ENCODE results near the gene PDE10A.
A peak's percentile ranks its signal among the peaks of the same experiment; 100 is the strongest.

The PDE10A gene

GRCh38 chr6:165692106-165692653 lies 29.1 kb upstream of the PDE10A start:
- DNase-seq (ENCODE audit: low read depth): peak; percentile 45
- no peak for TF ChIP-seq CTCF (IDR thresholded peaks at IDR 0.05; ENCODE audit: low read length, missing control alignments)
- H3K4me3 ChIP-seq (replicated peaks; ENCODE audit: low read depth, low read length): no peak overlapping the region

- no peak overlapping the region for H3K4me3 ChIP-seq (replicated peaks; ENCODE audit: low read depth, low read length)
- TF ChIP-seq CTCF (IDR thresholded peaks at IDR 0.05; ENCODE audit: low read length, missing control alignments): peak; percentile 34
- DNase-seq (ENCODE audit: low read depth): peak; percentile 50
Observed at GRCh38 chr6:165689699-165690098, 26.7 kb upstream of the PDE10A start.

- TF ChIP-seq CTCF (IDR thresholded peaks at IDR 0.05; ENCODE audit: low read length, missing control alignments): no peak
- no peak overlapping the region for H3K4me3 ChIP-seq (replicated peaks; ENCODE audit: low read depth, low read length)
- DNase-seq (ENCODE audit: low read depth): no peak
Observed at GRCh38 chr6:165686596-165687365, 23.7 kb upstream of the PDE10A start.

- DNase-seq (ENCODE audit: low read depth): no peak
- no peak overlapping the region for H3K4me3 ChIP-seq (replicated peaks; ENCODE audit: low read depth, low read length)
- TF ChIP-seq CTCF (IDR thresholded peaks at IDR 0.05; ENCODE audit: low read length, missing control alignments): no peak
Observed at GRCh38 chr6:165685302-165685701, 22.3 kb upstream of the PDE10A start.

- no peak overlapping the region for H3K4me3 ChIP-seq (replicated peaks; ENCODE audit: low read depth, low read length)
- TF ChIP-seq CTCF (IDR thresholded peaks at IDR 0.05; ENCODE audit: low read length, missing control alignments): no peak
- no peak for DNase-seq (ENCODE audit: low read depth)
Observed at GRCh38 chr6:165684333-165684732, 21.3 kb upstream of the PDE10A start.

GRCh38 chr6:165680975-165681374 lies 17.9 kb upstream of the PDE10A start:
- TF ChIP-seq CTCF (IDR thresholded peaks at IDR 0.05; ENCODE audit: low read length, missing control alignments): no peak
- DNase-seq (ENCODE audit: low read depth): no peak
- no peak overlapping the region for H3K4me3 ChIP-seq (replicated peaks; ENCODE audit: low read depth, low read length)

GRCh38 chr6:165679326-165679725 lies 16.3 kb upstream of the PDE10A start:
- TF ChIP-seq CTCF (IDR thresholded peaks at IDR 0.05; ENCODE audit: low read length, missing control alignments): no peak
- no peak for DNase-seq (ENCODE audit: low read depth)

More at GRCh38 chr6:165679326-165679725, 16.3 kb upstream of the PDE10A start:
- no peak overlapping the region for H3K4me3 ChIP-seq (replicated peaks; ENCODE audit: low read depth, low read length)

Measured in fibroblast of pulmonary artery (primary cell).